ENCODE results near the gene PTPN21. TPM values are rescaled to one million over a fixed set of nuclear protein-coding genes. Genes with fewer than 3 reads are reported as not detected.

Gene PTPN21
- total and polyA plus RNA-seq, 2 donors (not counting 3 experiments of a cell fraction or from before 2014, with no cell fraction given), result 9.2 to 16.1 TPM

GRCh38 chr14:88598097-88598675 is 43.4 kb upstream of the PTPN21 start:
- Histone ChIP-seq H2AFZ (ENCODE audit: low read depth, low read length) (no peak overlapping the region), H3K79me2 (ENCODE audit: control insufficient read depth, insufficient read depth, low read length) (no peaks in the 10 kb centered on the region), H3K9ac (replicated peaks; ENCODE audit: extremely low read depth, insufficient read depth, low read length) (no peak overlapping the region), H3K27ac (ENCODE audit: insufficient read depth, low read depth, low read length) (no peak overlapping the region), H3K4me1 (ENCODE audit: control insufficient read depth, extremely low read depth, insufficient read depth, low read length) (no peaks in the 10 kb centered on the region), H3K9me1 (replicated peaks; ENCODE audit: control insufficient read depth, extremely low read depth, insufficient read depth, low read length) (no peaks in the 10 kb centered on the region), H3K36me3 (ENCODE audit: control insufficient read depth in 2 of 2, extremely low read depth in 1 of 2, insufficient read depth in 2 of 2, low read length in 2 of 2) (peaks cover 26 to 34% of the 10 kb centered on the region in 2 experiments), H4K20me1 (replicated peaks; ENCODE audit: control insufficient read depth, extremely low read depth, insufficient read depth, low read length) (no peaks in the 10 kb centered on the region), H3K4me2 (ENCODE audit: insufficient read depth, low read length) (no peak overlapping the region), H3K9me3 (replicated peaks; ENCODE audit: control insufficient read depth, insufficient read depth, low read length) (no peaks in the 10 kb centered on the region), H3K4me3 (replicated peaks in 1 of 3; ENCODE audit: insufficient read depth in 1 of 3, low read depth in 1 of 3, low read length in 3 of 3) (no peak overlapping the region), H3K27me3 (ENCODE audit: control insufficient read depth in 2 of 2, insufficient read depth in 2 of 2, low read length in 2 of 2) (no peaks in the 10 kb centered on the region)
- no TSS peak for BruUV-seq (replicated peaks)
- CTCF ChIA-PET, result no interaction called here
- dilution Hi-C loops (cut with MboI; ENCODE audit: extremely low pct_ligation_motif_present, low sequenced_read_pairs) (no loop called here), intact Hi-C loops (cut with micrococcal nuclease) (no loop called here)
- DNase-seq (ENCODE audit: low read depth, low spot score) (no peak), FAIRE-seq (no peak)
- TF ChIP-seq FOS (IDR thresholded peaks at IDR 0.05; ENCODE audit: borderline replicate concordance, insufficient read depth, low read length) (no peak), POLR2AphosphoS5 (IDR thresholded peaks at IDR 0.05; ENCODE audit: insufficient read depth, low read depth, low read length) (no peak), JUN (IDR thresholded peaks at IDR 0.05; ENCODE audit: borderline replicate concordance, insufficient read depth, insufficient read length, low read depth) (no peak), EZH2 (IDR thresholded peaks at IDR 0.05; ENCODE audit: borderline replicate concordance, low read depth, low read length, severe bottlenecking) (no peak), GATA2 (IDR thresholded peaks at IDR 0.05; ENCODE audit: insufficient read depth, insufficient read length, low read depth, low read length) (no peak), MAX (IDR thresholded peaks at IDR 0.05; ENCODE audit: insufficient read depth, insufficient read length) (no peak), MYC (IDR thresholded peaks at IDR 0.05; ENCODE audit: low read depth, low read length) (no peak)
- POLR2A ChIA-PET, result no interaction called here

GRCh38 chr14:88597601-88598000 is 42.8 kb upstream of the PTPN21 start:
- Histone ChIP-seq H3K27ac (ENCODE audit: insufficient read depth, low read depth, low read length) (no peak overlapping the region), H3K9me1 (replicated peaks; ENCODE audit: control insufficient read depth, extremely low read depth, insufficient read depth, low read length) (no peaks in the 10 kb centered on the region), H3K4me2 (ENCODE audit: insufficient read depth, low read length) (no peak overlapping the region), H3K4me1 (ENCODE audit: control insufficient read depth, extremely low read depth, insufficient read depth, low read length) (no peaks in the 10 kb centered on the region), H3K9ac (replicated peaks; ENCODE audit: extremely low read depth, insufficient read depth, low read length) (no peak overlapping the region), H3K27me3 (ENCODE audit: control insufficient read depth in 2 of 2, insufficient read depth in 2 of 2, low read length in 2 of 2) (no peaks in the 10 kb centered on the region), H3K9me3 (replicated peaks; ENCODE audit: control insufficient read depth, insufficient read depth, low read length) (no peaks in the 10 kb centered on the region), H3K36me3 (ENCODE audit: control insufficient read depth in 2 of 2, extremely low read depth in 1 of 2, insufficient read depth in 2 of 2, low read length in 2 of 2) (peaks cover 25 to 30% of the 10 kb centered on the region in 2 experiments), H4K20me1 (replicated peaks; ENCODE audit: control insufficient read depth, extremely low read depth, insufficient read depth, low read length) (no peaks in the 10 kb centered on the region), H3K79me2 (ENCODE audit: control insufficient read depth, insufficient read depth, low read length) (no peaks in the 10 kb centered on the region), H3K4me3 (replicated peaks in 1 of 3; ENCODE audit: insufficient read depth in 1 of 3, low read depth in 1 of 3, low read length in 3 of 3) (no peak overlapping the region), H2AFZ (ENCODE audit: low read depth, low read length) (no peak overlapping the region)
- intact Hi-C loops (cut with micrococcal nuclease) (no loop called here), dilution Hi-C loops (cut with MboI; ENCODE audit: extremely low pct_ligation_motif_present, low sequenced_read_pairs) (no loop called here)
- BruUV-seq (replicated peaks), result no TSS peak
- DNase-seq (ENCODE audit: low read depth, low spot score), result no peak
- ChIA-PET POLR2A (no interaction called here), CTCF (no interaction called here)
- TF ChIP-seq JUN (IDR thresholded peaks at IDR 0.05; ENCODE audit: borderline replicate concordance, insufficient read depth, insufficient read length, low read depth), result no peak
- TF ChIP-seq MYC (IDR thresholded peaks at IDR 0.05; ENCODE audit: low read depth, low read length), result no peak
- no peak for TF ChIP-seq FOS (IDR thresholded peaks at IDR 0.05; ENCODE audit: borderline replicate concordance, insufficient read depth, low read length)
- no peak for TF ChIP-seq POLR2A (IDR thresholded peaks at IDR 0.05; ENCODE audit: low read depth, low read length)
- FAIRE-seq, result no peak

Data from endothelial cell of umbilical vein (primary cell).